Measurements from ENCODE around the gene PRR19.

DNA sequence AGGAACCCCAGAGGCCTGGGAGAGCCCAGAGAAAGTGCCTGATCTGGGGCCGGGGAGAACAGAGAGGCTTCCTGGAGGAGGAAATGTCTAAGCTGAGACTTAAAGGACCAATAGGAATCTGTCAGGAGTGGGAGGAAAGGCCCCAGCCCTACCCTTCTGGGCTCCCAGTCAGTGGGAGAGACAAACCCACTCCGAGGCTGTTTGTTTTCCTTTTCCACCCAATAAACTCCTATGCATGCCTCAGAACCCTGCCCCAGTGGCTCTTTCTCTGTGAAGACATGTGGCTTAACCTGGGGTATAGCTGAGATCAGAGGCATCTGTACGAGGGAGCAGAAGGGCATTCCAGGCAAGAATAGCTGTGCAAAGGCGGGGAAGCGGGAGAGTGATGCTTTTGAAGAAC lies 25.4 kb downstream of the PRR19 start:
- TF ChIP-seq, protein P1, sequence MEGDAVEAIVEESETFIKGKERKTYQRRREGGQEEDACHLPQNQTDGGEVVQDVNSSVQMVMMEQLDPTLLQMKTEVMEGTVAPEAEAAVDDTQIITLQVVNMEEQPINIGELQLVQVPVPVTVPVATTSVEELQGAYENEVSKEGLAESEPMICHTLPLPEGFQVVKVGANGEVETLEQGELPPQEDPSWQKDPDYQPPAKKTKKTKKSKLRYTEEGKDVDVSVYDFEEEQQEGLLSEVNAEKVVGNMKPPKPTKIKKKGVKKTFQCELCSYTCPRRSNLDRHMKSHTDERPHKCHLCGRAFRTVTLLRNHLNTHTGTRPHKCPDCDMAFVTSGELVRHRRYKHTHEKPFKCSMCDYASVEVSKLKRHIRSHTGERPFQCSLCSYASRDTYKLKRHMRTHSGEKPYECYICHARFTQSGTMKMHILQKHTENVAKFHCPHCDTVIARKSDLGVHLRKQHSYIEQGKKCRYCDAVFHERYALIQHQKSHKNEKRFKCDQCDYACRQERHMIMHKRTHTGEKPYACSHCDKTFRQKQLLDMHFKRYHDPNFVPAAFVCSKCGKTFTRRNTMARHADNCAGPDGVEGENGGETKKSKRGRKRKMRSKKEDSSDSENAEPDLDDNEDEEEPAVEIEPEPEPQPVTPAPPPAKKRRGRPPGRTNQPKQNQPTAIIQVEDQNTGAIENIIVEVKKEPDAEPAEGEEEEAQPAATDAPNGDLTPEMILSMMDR (conservative IDR thresholded peaks at IDR 0.05; ENCODE audit: low read depth, low read length), result no peak
- TF ChIP-seq EZH2 (IDR thresholded peaks at IDR 0.05; ENCODE audit: low read length, unreplicated experiment) (no peak), EZH2phosphoT487 (IDR thresholded peaks at IDR 0.05; ENCODE audit: borderline replicate concordance, low read length) (no peak)

All from PC-3 (cell line).